NCI-H128 (cell line): ENCODE measurements around the gene LYRM9.
"Not testable (repeated sequence)": the region's sequence is repeated elsewhere in the genome, so short reads cannot be mapped to it uniquely, and the experiment has no call there.

Experiments used
- DNase-seq: peaks from one replicate; lab custom pipeline; 2025; ENCODE audit not compliant: unreplicated experiment; lab: John Stamatoyannopoulos, UW

LYRM9 gene

DNA sequence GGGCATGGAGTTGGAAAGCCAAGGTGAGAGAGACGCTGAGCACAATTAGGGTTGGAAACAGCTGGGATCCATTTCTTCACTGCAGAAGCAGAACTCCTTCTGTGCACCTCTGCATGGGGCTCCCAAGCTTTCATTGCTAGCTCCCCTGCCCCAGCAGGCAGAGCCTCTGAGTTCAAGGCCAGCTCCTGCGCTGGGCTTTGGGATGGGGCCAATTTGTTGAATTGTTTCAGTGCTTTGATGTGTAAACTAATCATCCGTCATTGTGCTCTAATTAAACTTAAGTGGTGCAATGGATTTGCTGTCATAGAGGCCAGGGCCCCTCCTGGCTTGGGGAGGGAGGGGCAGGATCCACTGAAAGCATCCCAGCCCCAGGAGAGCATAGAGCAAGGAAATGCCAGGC lies 13.5 kb upstream of the LYRM9 start:
- no peak for DNase-seq

DNA sequence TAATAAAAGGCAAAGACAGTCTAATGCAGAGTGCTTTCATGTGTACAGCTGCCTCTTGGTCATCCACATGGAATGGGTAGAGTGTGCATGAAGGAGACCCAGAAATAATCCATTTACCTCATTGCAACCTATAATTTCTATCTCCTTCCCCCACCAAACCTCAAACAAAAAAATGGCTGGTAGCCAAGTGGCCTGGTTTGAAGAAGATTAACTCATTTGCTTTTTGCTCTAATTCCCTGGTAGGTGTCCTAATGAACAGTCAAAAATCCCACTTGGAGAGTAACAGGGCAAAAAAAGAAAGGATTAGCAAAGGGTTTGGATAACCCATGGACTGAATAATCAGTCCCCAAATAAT lies 13.0 kb upstream of the LYRM9 start:
- no peak for DNase-seq

DNA sequence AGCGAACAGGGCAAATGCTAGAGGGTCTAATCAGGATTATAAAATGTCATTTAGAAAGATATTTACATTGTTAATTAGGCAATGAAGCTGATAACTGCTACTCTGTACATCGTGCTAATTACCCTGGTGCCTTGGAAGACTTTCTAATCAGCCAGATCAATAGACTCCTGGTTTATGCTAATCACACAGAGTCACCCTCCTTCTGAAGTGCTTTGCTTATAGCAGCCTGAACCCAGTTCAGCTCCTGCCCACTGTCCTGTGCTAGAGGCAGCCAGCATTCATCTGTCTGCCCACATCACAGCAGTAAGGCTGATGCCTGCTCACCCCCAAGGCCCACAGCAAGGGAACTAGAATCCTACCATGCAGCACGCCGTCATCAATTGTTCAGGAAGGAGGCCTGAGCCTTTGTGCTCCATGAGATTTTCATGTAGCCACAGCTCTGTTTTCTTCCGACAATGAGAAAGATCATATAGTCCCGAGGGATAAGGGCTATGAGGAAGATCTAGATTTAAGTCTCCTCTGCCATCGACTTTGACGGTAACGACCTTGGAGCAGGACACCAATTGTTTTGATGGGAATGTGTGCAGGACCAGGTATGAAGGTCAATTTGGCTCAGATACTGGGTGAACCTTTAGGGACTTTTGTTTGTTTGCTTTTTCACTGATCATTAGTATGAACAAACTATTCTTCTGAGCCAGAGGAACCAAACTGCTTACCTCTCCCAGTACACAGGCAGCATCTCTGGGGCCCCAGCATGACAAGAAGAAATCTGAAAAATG lies 12.5 kb upstream of the LYRM9 start:
- no peak for DNase-seq

DNA sequence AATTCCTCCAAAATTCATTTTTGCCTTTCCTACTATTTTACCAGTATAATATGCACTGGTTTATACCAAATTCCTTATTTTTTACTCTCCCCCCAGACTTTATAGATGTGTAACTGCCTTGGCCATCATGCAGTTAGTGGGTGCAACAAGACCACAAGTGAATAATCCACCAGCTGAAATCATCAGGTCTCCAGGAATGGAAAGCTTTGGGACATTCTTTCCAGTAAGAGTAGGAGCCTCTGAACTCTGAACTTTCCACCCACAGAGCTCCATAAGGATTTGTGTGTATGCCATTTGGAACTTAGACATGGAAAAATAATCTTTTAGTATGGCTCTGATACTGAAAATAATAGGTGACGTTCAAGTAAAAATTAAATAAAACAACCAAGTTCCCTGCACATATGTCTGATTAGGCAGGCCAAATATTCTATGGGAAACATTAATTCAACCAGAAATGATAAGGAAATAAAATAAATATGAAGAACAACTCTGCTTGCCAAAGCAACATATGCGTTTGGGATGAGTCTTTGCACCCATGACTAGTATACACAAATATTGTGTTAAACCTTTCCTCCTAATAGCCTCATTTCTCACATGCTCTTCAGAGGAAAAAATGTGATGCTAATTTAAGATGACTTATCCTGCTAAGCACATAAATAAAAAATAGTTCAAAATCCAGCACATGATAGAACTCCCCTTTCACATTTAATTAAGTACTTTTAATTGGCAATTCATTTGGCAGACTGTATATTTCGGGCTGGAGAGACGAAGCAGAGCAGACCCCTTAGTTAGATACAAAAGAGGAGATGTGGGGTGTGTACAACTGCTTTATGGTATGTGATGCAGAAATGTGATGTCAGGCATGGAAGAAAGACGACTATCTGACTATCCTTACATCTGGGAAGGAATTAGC lies 11.6 kb upstream of the LYRM9 start:
- no peak for DNase-seq

DNA sequence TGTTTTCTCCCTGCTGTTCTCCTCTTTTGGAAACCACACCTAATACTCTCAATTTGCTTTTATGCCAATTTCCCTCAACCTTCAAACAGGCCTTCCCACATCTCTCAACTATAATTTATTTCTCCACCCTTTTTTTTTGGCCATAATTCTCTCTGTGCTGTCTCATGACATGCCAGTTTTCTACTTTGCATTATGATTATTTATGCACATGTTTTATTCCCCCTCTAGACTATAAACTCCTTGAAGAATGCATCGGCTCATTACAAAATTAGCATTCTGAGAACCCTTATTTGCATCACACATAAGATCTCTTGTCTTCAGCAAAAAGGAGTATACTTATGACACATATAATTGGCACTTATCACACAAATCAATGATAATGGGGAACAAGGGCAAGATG lies 10.9 kb upstream of the LYRM9 start:
- DNase-seq: no peak

DNA sequence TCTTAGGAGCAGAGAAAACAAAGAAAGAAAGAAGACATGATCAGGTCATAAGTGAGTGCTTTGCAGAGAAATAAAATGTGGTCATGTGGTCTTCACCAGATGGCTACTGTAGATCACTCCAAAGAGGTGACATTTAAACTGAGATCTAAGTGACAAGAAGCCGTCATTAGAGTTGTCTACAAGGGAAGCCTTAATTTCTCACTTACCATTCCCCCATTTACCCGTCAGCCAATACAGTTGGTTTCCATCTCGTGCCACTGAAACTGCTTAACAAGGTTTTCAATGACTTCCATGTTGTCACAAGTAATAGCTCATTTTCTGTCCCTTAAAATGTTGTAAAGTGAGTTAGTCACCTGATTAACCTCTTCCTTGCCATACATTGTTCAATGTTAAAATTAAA lies 6.4 kb upstream of the LYRM9 start:
- no peak for DNase-seq

DNA sequence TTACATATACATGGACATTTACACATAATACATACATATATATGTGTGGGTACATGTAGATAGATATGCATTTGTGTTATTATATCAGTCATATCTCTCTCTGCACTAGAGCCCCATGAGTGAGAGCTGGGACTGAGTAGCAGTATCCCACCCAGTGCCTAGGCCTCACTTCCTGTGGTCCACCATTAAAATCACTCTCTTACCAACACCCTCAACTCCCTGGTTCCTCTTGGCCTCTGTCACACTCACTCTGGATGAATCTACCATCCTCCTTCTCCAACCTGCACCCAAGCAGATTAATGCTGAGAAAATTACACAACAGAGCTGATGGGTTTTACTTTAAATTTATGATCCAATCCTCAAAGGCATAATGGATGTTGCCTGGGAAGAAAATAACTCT lies 4.9 kb upstream of the LYRM9 start:
- DNase-seq: no peak

DNA sequence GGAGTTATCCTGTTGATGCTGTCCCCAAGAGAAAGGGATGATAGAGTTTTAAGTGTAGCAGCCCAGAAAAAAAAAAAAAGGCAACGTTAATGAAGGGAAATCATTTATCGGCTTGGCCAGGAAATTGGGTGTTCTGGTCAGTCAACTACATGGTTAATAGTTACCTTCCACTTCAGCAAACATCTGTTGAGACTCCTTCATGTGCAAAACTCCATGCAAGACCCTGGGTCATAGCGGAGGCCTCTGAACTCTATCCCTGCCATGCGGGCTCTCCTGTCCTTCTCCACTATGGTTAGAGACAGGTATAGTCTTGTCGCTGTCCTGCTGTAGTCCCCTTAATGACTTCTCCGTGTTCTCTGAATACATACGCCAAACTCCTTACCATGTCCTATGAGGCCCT lies 3.5 kb upstream of the LYRM9 start:
- DNase-seq: no peak

DNA sequence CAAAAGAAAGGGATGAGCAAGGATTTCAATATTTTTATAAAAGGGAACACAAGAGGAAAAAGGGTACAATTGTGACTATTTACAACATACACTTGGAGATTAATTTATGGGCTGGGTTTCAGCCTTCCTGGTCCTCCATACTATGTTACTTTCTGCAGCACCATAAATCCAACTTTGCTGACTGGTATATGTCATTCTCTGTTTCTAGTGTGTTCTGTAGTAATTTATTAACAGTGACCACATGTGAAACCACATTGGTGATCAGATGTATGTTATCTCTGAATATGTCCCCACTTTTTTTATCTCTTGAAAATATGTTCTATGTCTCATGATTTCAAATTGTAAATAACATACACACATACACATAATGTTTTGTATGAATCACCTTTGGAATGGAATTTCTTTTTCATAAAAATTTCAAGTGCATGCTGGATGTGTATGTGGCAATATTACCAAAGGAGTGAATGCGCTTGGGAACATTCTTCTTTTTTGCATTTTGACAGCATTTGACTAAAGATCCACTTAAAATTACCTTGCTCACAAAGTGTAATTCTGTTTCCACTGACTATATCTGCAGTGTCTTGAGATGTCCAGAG lies 2.9 kb upstream of the LYRM9 start:
- no peak for DNase-seq

DNA sequence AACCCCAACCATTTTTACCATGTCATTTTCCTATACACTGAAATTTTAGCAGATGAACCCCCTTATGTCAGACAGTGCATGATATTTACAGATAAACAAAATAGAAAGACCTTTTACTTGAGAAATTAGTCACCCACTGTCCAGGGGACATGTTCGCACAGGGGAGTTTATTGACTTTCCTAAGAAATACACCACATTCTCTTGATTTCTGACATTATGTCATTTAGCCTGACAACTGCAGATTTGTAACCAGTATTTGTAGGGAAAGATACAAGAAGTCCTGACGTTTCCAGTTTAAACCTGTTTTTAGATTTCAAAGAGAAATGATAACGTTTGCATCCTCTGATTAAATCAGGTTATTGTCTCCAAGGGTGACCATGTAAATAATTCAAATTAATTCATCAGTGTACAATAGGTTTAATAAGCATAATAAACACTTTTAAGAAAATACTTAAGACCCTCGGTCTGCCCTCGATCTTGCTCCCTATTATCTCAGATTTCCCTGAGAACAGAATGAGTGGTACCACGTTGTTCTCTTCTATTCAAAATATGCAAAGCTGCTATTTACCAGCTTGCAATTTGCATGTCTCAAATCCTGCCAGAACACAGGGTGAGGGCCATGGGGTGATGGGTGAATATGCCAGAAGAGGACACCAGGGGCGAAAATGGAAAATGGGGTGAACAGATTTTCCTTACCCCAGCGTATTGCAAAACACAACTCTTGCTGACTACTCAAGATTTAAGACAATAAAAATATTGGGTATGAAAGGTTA lies 2.1 kb upstream of the LYRM9 start:
- DNase-seq: no peak

DNA sequence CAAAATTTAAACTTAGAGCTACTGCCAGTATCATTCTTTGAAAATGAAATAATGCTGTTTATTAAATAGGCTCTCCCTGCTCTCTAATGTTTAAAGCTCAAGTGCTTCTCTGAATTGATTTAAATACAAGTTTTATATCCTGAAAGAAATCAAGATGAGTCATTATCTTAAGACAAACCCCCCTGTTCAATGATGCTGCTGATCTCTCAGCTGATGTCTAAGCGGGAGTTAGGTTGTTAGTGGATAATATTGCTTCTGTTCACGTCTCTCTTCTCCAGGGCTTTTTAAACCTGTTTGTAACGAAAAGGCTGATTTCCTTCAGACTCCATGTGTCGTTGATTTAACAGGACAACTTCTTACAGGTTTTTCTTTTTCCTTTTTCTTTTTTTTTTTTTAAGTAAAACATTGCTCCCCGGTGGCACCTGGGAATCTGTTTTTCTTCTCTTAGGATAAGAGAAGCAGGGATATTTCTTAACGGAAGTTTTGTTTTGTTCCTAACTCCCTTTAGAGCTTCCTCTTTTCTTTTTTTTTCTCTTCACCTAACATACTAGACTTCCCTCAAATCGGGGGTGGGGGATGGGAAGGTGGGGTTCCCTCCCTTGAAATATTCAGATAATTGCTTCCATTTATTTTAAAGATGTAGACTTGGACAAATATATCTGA lies 807 bp upstream of the LYRM9 start:
- no peak for DNase-seq

DNA sequence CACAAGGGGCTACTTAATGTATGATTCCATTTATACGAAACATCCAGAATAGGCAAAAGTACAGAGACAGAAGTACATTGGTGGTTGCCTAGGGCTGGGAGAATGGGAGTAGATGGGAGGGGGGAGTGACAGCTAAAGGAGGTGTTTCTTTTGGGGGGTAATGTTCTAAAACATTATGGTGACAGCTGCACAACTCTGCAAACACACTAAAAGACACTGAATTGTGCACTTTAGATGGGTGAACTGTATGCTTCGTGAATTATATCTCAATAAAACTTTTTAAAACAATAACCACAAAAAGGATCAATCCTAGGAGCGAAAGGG lies 661 bp downstream of the LYRM9 start:
- DNase-seq: no peak

DNA sequence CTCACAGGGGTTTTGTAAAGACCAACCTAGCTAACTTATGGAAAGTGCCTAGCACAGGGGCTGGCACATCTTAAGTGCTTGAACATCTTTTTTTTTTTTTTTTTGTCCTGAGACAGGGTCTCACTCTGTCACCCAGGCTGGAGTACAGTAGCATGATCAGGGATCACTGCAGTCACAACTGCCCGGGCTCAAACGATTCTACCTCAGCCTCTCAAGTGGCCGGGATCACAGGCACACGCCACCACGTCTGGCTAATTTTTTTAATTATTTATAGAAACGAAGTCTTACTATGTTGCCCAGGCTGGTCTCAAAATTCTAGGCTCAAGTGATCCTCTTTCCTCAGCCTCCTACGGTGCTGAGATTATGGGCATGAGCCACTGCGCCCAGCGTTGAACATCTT lies 1.3 kb downstream of the LYRM9 start:
- DNase-seq: no peak

DNA sequence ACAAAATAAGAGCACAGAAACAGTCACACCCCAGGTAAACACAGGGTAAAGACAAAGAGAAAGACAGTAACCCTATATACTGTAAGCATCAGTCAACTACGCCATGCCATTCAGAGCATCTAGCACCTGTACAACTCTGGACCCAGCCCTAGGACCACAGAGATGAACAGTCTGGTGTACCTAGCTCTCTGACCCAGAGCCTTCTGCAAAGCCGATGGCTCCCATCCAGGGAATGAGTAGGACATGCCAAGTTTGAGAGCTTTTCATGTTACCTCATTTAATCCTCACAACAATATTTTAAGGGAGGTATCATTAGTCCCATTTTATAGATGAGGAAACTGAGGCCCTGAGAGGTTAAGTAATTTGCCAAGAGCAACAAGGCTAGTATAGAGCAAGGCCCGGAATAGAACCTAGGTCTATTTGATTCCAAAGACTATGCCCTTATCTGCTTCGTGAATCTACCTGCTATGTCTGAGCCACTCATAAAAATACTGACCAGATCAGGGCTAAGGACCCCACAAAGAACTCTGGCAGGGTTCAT lies 3.4 kb downstream of the LYRM9 start:
- DNase-seq: no peak

DNA sequence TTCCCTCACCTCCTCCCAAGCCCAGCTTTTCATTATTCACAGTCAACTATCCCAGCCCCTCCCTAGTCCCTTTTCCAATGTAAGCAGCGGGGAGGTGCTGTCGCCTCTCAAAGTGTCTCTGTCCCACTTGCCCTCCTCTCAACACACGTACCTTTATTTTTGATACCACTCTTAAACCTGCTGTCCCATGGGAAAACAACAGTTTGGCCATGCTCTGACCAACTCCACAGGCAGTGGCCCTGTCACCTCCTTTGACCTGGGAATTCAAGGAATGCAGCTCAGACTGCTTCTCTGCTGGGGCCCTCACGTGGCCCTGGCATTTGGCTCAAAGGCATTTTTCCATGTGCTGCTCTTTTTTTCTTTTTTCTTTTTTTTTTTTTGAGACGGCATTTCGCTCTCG lies 4.2 kb downstream of the LYRM9 start:
- DNase-seq: no peak

DNA sequence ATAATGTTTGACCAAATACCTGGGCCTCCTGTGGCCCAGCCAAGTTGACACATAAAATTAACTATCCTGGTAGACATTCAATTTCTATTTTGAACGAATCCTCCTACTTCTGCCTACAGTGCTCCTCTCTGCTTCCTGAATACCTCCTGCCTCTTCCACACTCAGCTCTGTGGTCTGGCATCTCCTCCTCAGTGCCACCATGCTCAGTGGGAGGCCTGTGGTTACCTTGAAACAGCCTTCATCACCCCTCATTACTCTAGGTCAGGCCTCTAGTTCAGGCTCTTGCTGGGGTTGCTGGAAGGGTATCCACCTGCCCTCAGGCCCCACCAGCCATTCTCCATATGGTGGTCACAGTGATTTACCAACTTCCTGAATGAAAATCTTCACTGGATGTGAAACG lies 5.1 kb downstream of the LYRM9 start:
- no peak for DNase-seq

DNA sequence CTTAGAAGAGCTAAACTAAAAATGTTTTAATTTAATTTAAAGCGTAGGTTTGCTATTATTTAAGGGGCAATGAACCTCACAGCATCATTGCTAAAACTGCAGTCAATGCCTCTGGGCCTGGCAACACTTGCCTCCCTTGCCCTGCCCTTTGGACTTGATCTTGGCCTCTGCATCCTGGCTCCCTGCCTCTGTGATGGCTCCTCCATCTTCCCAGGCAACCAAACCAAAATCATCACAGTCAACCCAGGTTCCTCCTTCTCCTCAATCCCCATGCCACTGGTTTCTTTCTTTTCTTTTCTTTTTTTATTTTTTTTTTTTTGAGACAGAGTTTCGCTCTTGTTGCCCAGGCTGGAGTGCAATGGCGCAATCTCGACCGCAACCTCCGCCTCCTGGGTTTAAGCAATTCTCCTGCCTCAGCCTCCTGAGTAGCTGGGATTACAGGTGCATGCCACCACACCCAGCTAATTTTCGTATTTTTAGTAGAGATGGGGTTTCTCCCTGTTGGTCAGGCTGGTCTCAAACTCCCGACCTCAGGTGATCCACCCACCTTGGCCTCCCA lies 6.7 kb downstream of the LYRM9 start:
- DNase-seq: not testable (repeated sequence)

DNA sequence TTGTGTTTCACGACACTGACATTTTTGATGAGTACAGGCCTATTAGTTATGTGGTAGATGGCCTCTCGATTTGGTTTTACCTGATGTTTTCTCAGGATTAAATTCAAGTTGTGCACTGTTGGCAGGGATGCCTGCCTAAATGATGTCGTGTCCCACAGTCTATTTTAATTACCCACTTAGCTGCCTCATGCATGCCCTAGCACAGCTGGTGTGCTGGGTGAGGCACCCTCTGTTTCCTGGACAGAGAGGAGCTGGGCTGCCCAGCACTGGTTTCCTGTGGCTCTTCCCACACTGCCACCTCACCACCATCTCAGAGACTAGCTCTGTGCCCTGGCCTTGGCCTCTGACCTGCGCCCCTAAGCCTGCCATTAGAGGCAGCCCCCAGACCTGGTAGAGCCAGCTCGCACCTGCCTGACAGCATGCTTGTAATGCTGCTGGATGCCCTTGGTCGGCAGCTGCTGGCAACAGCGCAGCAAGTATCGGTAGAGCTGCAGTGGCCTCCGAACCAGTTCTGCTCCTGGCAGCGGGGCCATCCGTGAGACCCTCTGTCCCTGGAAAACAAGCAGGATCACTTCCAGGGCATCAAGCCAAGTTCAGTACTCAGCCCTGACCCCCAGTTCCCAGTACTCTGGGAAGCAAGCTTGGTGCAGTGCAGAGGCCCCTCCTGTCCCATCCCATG lies 10.9 kb downstream of the LYRM9 start:
- DNase-seq: no peak

DNA sequence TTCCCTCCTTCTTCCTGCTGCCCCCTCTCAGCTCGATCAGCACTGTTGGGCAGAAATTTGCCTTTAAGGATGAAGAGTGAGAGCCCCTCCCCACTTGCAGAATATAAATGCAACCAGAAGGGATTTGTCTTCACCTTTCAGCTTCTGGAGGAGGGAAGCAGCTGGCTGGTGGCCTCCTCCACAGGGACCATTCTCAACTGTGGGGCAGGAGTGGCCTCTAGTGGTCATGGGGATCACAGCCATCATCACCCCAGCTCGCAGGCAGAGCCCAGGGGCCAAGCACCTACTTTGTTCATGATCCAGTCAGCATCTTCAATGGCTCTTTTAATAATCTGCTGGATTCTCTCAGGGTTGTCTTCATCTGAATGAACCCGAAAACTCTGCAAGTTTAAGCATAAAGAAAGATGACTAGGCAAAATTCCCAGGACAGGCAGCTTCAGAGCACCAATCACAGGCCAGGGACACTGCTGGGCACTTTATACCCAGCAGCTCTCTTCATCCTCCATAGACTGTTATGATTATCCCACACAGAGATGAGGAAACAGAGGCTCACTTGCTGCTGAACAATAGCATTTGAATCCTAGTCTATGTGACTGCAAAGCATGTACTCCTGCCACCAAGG lies 13.1 kb downstream of the LYRM9 start:
- DNase-seq: peak; percentile 6
